GM18951 (cell line): Measurements from ENCODE around the gene VEZT.
"Not testable (repeated sequence)": the region's sequence is repeated elsewhere in the genome, so short reads cannot be mapped to it uniquely, and the experiment has no call there.

ENCODE experiments used
- POLR2A ChIP-seq: IDR thresholded peaks from 4 replicates; pipeline ENCODE4 v1.6.1; 2011; ENCODE audit warnings: mild to moderate bottlenecking; ENCODE audit not compliant: insufficient read length, insufficient read depth; ENCODE audit errors: extremely low read depth
- in situ Hi-C: fragments of 300-500 bp; cut with MboI; formaldehyde crosslinking; loops from one replicate; pipeline ENCODE4 v1.12.0; 2022; ENCODE audit warnings: low sequenced_read_pairs, mixed read lengths, inconsistent platforms; ENCODE audit not compliant: unreplicated experiment

Gene VEZT

DNA sequence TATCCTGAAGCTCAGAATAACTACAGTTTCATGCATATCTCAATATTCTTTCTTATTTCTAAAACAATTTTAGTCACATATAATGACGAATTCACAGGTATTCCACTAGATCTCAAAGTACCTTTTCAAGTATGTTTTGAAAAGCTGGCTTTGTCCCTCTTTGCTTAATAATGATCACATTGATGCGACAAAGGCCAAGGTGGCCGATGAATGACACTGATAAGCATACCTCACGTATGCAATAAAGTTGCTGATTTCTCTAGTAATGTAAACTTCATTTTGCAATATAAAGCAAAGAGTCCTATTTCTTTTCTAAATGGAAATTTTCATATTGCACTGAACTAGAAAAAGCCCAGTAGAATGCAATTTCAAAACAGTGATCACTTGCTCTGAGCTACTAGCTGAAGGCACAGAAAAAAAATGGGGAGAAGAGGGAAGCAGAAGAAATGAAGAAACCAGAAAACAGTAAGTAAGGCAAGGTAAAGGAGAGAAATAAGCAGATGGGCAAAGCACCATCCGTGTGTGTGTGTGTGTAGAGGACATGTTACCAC is 29.7 kb upstream of the VEZT start:
- in situ Hi-C loops = no loop called here
- no peak for TF ChIP-seq POLR2A

DNA sequence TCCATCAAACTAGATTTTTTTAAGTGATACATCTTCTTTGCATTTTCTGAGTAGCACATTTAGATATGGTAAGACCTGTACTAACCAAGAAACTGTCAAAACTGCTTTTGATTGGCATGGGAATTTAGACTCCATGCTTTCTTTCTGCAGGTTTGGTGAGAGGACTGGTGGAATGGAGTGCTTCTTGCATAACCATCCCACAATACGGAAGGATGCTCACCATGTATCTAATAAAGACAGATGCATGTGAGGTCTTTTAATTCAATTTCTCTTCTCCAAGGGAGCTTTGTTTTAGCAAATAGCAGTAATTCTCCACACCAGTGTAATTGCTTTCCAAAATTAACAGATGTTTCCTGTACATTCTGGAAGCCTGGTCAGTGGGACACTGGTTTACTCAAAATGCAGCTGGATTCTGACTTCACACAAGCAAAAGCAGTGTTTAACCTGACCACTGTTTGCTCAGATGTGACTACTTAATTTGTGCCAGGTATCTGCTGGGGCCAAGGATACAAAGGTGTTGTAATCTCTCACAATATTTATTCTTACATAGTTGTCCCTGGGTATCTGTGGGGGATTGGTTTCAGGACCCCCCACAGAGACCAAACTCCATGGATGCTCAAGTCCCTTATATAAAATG is 26.4 kb upstream of the VEZT start:
- in situ Hi-C loops = no loop called here
- TF ChIP-seq POLR2A = no peak

DNA sequence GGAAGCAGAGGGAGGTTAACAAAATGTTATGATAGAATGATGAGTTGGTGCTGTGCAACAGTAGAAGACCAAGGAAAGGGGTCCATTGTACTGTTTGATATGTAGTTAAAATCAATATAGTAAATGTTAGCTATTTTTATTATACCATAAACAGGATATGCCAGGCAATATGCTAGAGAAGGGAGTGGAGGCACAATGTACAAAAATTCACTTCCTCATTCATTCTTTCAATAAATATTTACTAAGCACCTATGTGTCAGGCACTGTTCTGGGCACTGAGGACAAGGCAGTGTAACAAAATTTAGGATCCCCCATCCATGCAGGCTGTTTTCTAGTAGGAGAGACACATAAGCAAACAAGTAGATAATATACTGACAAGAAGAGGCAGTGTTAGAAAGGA is 25.3 kb upstream of the VEZT start:
- TF ChIP-seq POLR2A = no peak
- in situ Hi-C loops = no loop called here

DNA sequence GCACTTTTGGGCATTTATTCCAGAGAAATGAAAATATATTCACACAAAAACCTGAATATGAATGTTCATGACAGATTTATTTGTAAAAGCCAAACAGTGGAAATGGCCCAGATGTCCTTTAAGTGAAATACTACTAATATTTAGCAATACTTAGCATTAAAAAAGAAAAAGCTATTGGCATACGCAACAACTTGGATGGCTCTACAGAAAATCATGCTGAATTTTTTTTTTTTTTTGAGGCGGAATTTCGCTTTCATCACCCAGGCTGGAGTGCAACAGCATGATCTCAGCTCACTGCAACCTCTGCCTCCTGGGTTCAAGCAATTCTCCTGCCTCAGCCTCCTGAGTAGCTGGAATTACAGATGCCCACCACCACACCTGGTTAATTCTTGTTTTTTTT is 24.5 kb upstream of the VEZT start:
- no peak for TF ChIP-seq POLR2A
- in situ Hi-C loops = no loop called here

DNA sequence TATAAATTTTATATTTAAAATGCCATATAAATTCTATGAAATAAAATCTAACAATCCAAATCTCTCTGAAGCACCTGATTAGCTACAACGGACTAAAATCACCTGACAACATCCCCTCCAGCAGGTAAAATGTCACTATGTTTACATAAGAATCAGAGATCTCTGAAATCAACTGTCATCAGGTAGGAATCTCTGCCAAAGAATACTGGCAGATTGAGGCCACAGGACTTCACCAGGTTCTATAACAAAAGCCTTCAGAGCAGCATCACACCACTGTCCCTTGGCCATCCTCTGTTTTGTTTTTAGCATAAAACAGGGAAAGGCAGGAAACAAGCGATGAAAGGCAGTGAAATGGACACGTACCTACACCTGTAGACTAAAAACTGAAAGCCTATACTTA is 22.5 kb upstream of the VEZT start:
- no peak for TF ChIP-seq POLR2A
- in situ Hi-C loops = no loop called here

DNA sequence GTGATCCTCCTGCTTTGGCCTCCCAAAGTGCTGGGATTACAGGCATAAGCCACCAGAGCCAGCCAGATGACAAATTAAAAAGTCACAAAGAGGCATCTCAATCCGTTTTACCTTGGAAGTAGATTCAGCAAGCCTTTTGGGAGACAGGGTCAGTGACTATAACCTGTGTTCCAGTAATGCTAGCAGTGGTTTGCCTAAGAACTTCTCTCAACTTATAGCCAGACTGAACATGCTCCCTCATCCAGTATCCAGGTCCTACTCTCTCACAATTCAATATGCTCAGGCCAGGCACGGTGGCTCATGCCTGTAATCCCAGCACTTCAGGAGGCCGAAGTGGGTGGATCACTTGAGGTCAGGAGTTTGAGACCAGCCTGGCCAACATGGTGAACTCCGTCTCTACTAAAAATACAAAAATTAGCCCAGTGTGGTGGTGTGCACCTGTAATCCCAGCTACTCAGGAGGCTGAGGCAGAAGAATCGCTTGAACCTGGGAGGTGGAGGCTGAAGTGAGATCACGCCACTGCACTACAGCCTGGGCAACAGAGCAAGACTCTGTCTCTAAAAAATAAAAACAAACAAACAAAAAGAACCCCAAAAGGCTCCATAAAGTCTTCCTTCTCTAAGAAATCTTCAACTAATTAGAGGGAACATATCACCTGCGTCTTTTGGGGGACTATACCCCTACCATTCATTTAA is 20.6 kb upstream of the VEZT start:
- in situ Hi-C loops = not testable (repeated sequence)

DNA sequence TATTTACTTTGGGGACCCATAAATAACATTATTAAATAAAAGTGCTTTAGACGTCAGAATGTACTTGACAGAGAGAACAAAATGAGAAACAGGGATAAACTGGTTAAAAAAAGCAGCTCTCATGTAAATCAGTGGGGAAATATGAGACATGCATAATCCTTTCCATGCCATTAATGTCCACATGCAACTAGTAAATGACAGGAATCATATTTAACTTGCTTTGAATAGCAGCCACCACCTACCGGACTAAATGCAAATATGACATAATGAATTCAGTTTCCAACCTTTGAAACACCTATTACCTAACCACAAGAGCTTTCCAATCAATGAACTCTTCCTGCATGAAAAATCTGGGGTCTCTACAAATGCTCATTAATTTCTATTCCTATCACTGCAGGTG is 20.0 kb upstream of the VEZT start:
- no peak for TF ChIP-seq POLR2A
- in situ Hi-C loops = no loop called here

DNA sequence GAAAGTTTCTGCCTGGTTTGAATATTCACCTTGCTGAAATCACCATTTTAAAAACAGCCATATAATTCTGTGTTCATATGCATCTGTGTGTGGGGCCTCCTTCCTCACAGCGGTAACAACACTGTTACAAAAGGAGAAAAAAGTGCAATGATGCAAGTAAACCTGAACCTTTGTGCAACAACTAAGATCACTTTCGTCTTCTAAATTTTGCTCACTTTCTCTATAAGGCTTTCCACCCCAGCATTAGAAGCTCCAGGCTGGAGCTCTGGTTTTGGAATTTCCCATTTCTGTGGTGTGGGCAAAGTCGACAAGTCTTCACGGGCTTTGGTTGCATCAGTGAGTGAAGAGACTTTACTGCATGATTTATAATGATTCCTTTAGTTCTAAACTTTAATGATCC is 18.7 kb upstream of the VEZT start:
- in situ Hi-C loops = no loop called here
- TF ChIP-seq POLR2A = no peak

DNA sequence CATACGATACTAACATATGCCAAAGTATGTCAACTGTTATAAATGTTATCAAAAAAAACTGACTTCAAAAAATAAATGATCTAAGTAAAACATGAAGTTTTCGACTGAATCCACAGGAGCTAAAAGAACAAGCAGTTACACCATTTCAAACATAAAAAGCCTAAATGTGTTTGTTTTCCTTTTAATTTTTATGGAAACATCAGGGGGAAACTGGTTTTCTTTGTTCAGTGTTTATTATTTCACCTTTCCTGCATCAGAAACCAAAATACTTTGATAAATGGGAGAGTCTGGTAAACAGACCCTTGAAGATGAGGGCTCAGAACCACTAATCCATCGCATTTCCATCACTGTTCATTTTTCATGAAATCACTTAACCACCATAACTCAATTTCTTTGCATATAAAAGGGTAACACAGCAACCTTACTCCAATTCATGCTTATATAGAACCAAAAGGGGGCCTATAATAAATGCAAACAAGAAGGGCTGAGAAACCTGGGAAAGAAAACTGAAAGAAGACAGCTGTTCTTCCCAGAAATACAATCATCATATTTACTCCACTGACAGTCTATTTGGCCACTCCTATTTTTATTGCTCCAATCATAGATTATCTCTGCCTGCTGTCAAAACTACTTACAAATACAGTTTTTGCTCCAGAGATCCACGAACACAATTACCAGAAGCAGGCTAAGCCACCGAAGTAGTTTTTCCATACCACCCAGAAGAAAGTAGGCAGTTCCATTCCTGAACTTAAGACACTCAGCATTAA is 17.3 kb upstream of the VEZT start:
- in situ Hi-C loops = no loop called here
- TF ChIP-seq POLR2A = no peak

DNA sequence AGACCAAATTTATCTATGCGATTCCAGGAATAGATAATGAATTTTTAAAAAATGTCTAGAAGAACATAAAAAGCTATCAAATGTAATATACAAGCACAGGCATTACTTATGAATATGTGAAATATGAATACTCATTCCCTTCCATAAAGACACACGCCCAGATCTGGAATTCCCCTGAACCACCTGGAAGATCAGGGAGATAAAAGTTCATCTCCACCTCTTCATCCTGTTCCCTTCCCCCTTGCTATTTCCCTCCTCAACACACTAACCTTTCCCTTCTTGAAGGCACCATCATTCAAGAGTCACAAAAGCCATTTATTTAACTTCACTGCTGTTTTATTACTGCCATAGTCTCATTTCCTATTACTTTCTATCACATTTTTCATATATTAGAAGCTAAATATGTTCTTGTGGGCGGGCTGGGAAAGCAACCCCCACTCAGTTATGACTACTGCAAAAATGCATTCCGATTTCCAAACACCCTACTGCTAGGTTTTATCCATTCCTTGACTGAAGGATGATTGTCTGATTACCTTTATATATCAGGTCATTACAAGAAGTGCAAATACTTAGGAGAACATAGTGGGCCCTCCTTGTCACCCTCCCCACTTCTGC is 16.4 kb upstream of the VEZT start:
- in situ Hi-C loops = no loop called here
- no peak for TF ChIP-seq POLR2A

DNA sequence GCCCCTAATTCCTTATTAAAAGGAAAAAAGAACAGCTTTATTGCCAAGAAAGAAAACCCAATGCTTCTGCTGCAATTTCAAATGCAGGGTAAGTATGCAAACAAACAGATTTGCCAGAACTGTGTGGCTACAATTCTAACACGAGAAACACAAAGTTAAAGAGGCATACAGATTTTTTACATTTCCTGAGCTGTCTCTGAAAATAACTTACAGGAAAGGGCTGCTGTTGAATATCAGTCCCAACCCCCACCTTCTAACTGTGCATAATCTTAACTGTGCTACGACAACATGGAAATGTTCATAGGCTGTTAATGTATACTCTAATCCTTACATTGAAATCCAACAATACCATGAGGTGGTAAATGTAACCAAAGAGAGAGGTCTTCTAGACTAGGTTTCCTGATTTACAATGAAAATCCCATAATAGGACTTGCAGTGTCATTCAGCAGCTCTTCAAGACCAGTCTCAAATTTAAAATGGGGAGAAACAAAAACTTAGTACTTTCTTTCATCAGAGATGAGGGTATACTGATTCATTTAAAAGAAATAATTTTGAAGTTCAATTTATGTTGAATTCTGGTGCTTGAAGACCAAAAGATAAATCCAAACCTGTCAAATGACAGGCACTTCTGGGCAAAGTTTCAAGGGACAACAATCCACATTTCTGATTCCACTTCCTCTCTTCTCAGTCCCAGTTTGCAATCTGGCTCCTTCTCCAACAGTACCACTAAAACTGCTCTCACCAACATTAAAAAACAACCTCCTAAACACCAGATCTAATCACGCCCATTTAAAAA is 14.7 kb upstream of the VEZT start:
- in situ Hi-C loops = no loop called here
- TF ChIP-seq POLR2A = no peak

DNA sequence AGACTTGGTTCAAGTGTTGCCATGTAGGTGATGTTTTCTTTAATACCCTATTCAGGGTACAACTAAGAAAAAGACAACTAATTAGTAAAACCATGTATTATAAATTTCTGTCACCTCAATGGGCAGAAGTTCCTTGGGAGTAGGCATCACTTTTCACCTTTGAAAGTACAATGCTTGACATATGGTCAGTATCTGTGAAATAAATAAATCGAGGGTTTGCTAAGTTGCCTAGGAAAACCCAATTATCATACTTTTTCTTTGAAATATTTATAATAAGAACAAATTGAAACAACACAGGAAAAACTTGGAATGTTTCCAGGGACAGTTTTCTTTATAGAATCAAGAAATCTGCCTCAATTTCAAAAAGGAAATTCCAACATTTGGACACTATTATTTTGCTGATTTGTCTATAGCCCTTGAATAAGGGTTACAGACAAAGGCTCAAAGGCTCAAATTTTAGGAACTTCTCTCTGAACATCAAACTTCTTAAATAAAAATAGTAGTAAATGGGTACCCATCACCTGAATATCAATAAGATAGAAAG is 14.0 kb upstream of the VEZT start:
- TF ChIP-seq POLR2A = no peak
- in situ Hi-C loops = no loop called here
